Activated CD8-positive, alpha-beta memory T cell treated with anti-CD3 and anti-CD28 coated beads, Interleukin-2, amount 50 U/mL, for 24 hours (primary cell): Measurements from ENCODE around the gene ZFYVE9.

Experiments used
- DNase-seq: peaks from one replicate; pipeline ENCODE4 v3.0.0-alpha.2; 2020; ENCODE audit errors: extremely low read depth

ZFYVE9 gene

GRCh38 chr1:52240592-52241210 lies 98.8 kb downstream of the ZFYVE9 start:
- no peak for DNase-seq

GRCh38 chr1:52243221-52243987 lies 101.5 kb downstream of the ZFYVE9 start:
- DNase-seq: no peak

GRCh38 chr1:52249831-52250230 lies 107.9 kb downstream of the ZFYVE9 start:
- no peak for DNase-seq

- DNase-seq: no peak
Measured at GRCh38 chr1:52253421-52253820, 111.5 kb downstream of the ZFYVE9 start.

- no peak for DNase-seq
Measured at GRCh38 chr1:52259886-52260285, 118.0 kb downstream of the ZFYVE9 start.

- no peak for DNase-seq
Measured at GRCh38 chr1:52263153-52263910, 121.4 kb downstream of the ZFYVE9 start.

- DNase-seq: no peak
Measured at GRCh38 chr1:52264530-52265115, 122.7 kb downstream of the ZFYVE9 start.

GRCh38 chr1:52266507-52266906 lies 124.6 kb downstream of the ZFYVE9 start:
- no peak for DNase-seq

- no peak for DNase-seq
Measured at GRCh38 chr1:52268372-52268771, 126.5 kb downstream of the ZFYVE9 start.

- no peak for DNase-seq
Measured at GRCh38 chr1:52281518-52281917, 139.6 kb downstream of the ZFYVE9 start.

GRCh38 chr1:52288286-52288685 lies 146.4 kb downstream of the ZFYVE9 start:
- DNase-seq: no peak

- no peak for DNase-seq
Measured at GRCh38 chr1:52294580-52294979, 152.7 kb downstream of the ZFYVE9 start.

- DNase-seq: no peak
Measured at GRCh38 chr1:52296345-52296744, 154.5 kb downstream of the ZFYVE9 start.

- no peak for DNase-seq
Measured at GRCh38 chr1:52305417-52306226, 163.7 kb downstream of the ZFYVE9 start.

GRCh38 chr1:52306227-52307006 lies 164.5 kb downstream of the ZFYVE9 start:
- DNase-seq: no peak

GRCh38 chr1:52321061-52321460 lies 179.2 kb downstream of the ZFYVE9 start:
- no peak for DNase-seq

GRCh38 chr1:52323731-52324130 lies 181.8 kb downstream of the ZFYVE9 start:
- no peak for DNase-seq

- no peak for DNase-seq
Measured at GRCh38 chr1:52325786-52326185, 183.9 kb downstream of the ZFYVE9 start.

- DNase-seq: no peak
Measured at GRCh38 chr1:52328615-52329014, 186.7 kb downstream of the ZFYVE9 start.

- DNase-seq: no peak
Measured at GRCh38 chr1:52332411-52332810, 190.5 kb downstream of the ZFYVE9 start.
